ENCODE data around the gene STX8.

The STX8 gene

GRCh38 chr17:9200699-9201359 is 374.8 kb downstream of the STX8 start:
- no peak for DNase-seq
